GM13977 (cell line): ENCODE data around the gene TRIM2.

ENCODE experiments used
- DNase-seq: peaks from one replicate; pipeline ENCODE4 v3.0.0; 2012; ENCODE audit warnings: low spot score
- CTCF ChIP-seq: IDR thresholded peaks from 2 replicates; pipeline ENCODE4 v1.5.1; 2012; ENCODE audit warnings: mild to moderate bottlenecking, control low read depth; ENCODE audit not compliant: insufficient read depth; ENCODE audit errors: extremely low read depth, missing control alignments
- in situ Hi-C: fragments of 300-500 bp; cut with MboI; formaldehyde crosslinking; loops from one replicate; pipeline ENCODE4 v1.12.0; 2022; ENCODE audit warnings: low sequenced_read_pairs, low pct_unique_long_range_greater_than_20kb, mixed read lengths, inconsistent platforms; ENCODE audit not compliant: unreplicated experiment

The TRIM2 gene

GRCh38 chr4:153274967-153275366, 70.7 kb downstream of the TRIM2 start:
- no peak for DNase-seq
- TF ChIP-seq CTCF: no peak
- in situ Hi-C loops: no loop called here

GRCh38 chr4:153275380-153276276, 71.4 kb downstream of the TRIM2 start:
- DNase-seq: no peak
- TF ChIP-seq CTCF: no peak
- in situ Hi-C loops: no loop called here

- in situ Hi-C loops: no loop called here
- TF ChIP-seq CTCF: no peak
- DNase-seq: no peak
Measured at GRCh38 chr4:153276971-153277370, 72.7 kb downstream of the TRIM2 start.

- in situ Hi-C loops: no loop called here
- no peak for DNase-seq
- TF ChIP-seq CTCF: no peak
Measured at GRCh38 chr4:153281476-153281875, 77.2 kb downstream of the TRIM2 start.

- no peak for TF ChIP-seq CTCF
- no peak for DNase-seq
- in situ Hi-C loops: no loop called here
Measured at GRCh38 chr4:153282023-153282422, 77.8 kb downstream of the TRIM2 start.

GRCh38 chr4:153283260-153283659, 79.0 kb downstream of the TRIM2 start:
- DNase-seq: no peak
- TF ChIP-seq CTCF: no peak
- in situ Hi-C loops: no loop called here
